Urinary bladder (tissue), 4 donors: ENCODE results near the gene PLEKHA5. TPM values are rescaled to one million over a fixed set of nuclear protein-coding genes. Genes with fewer than 3 reads are reported as not detected.

Experiments
- DNase-seq: peaks from one replicate; pipeline ENCODE4 v3.0.0-alpha.2; 2015; ENCODE audit errors: extremely low spot score
- H3K27ac ChIP-seq: one replicate; pipeline ENCODE4 v1.5.1; 2013; ENCODE audit warnings: low read depth, mild to moderate bottlenecking, moderate library complexity
- H3K36me3 ChIP-seq: one replicate; pipeline ENCODE4 v1.6.1; 2013; ENCODE audit warnings: mild to moderate bottlenecking, moderate library complexity; ENCODE audit not compliant: insufficient read depth
- H3K4me1 ChIP-seq: one replicate; pipeline ENCODE4 v1.6.1; 2013; ENCODE audit warnings: mild to moderate bottlenecking, moderate library complexity; ENCODE audit not compliant: insufficient read depth
- H3K4me3 ChIP-seq: one replicate; pipeline ENCODE4 v1.5.1; 2013; ENCODE audit warnings: low read depth, low read length
- WGBS: extraction: QIAGEN DNeasy Blood & Tissue Kit; methylation state at CpG from one replicate; pipeline ENCODE4 v1.1.7; 2013; 5-methylcytosine and 5-hydroxymethylcytosine counted together
- polyA plus RNA-seq: library from polyadenylated mRNA; stranded (reverse); fragments of 200-250 nt; gene quantifications from one replicate; pipeline ENCODE4 v1.2.3, GENCODE V29; 2013
- total RNA-seq: library from RNA; depleted of rRNA; stranded (reverse); fragments of >200 nt; gene quantifications from one replicate; pipeline ENCODE4 v1.2.3, GENCODE V29; 2014
- donor health status: healthy with polysubstance abuse.
- donor health status: healthy.

PLEKHA5 gene
- total and polyA plus RNA-seq, 2 donors, result 31.0 to 193 TPM

DNA sequence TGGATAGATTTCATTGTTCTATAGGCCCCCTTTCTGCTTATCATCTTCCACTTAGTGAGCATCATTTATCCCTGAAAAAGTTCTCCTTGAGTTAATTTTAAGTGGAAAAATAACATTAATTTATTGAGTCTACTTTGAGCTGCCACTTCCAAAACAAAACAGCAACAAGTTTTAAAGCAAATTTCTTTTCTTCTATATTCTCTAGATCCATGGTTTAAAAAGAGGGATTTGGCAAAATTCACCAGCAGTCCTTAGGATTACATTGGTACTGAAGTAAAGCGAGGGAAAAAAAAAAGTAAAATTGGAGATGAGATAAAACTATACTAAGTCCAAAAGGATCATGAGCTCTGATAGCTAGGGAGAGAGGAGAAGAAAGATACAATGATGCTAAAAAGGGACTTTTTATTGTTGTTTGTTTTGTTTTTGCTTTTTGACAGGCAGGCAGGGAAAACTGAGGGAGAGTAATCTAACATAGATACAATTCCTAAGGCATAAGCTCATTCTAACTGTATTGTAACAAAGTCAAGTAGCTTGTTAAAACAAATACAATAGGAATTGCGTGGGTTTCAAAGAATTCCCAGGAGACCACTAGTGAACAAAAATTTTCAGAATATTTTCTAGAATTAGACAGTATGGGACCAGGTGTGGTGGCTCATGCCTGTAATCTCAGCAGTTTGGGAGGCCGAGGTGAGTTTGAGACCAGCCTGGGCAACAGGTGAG, 19.2 kb upstream of the PLEKHA5 start:
- 89% methylated on average over 3 of the region's 3 CpGs for WGBS
- Histone ChIP-seq H3K4me3 (no peak overlapping the region), H3K27ac (no peak overlapping the region), H3K4me1 (no peaks in the 10 kb centered on the region), H3K36me3 (no peaks in the 10 kb centered on the region)
- DNase-seq, result no peak

DNA sequence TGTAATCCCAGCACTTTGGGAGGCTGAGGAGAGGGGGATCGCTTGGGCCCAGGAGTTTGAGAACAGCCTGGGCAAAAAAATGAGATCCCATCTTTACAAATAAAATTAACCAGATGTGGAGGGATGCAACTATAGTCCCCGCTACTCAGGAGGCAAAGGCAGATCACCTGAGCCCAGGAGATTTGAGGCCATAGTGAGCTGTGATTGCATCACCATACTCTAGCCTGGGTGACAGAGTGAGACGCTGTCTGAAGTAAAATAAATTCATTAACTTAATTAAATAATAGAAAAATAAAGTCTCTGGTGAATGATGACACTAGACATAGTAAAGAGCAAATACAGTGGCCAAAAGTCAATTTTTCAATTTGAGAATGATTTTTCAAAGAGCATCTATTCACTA, 16.1 kb upstream of the PLEKHA5 start:
- no peak overlapping the region for H3K4me3 ChIP-seq
- WGBS, result 98% methylated on average over 3 of the region's 3 CpGs
- DNase-seq, result no peak
- H3K4me1 ChIP-seq, result no peaks in the 10 kb centered on the region
- H3K36me3 ChIP-seq, result no peaks in the 10 kb centered on the region
- no peak overlapping the region for H3K27ac ChIP-seq

DNA sequence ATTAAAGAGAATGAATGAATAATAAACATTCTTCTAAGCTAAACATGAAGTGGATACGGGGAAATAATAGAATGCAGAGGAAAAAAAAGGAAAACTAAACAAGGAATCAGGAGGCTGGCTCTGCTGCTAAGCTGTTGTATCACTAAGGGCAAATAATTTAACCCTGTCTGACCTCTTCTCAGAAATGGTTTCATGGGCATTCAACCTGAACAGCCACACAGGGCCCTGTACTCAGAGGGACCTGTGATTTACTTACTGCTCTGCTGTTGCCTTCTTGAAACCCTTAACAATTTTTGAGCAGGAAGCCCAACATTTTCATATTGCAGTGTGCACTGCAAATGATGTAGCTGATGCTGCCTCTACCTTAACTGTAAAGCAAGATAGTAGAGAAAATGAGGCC, 14.2 kb upstream of the PLEKHA5 start:
- H3K4me3 ChIP-seq, result no peak overlapping the region
- WGBS, result 84% methylated on average over 1 of the region's 1 CpG
- H3K36me3 ChIP-seq, result no peaks in the 10 kb centered on the region
- H3K27ac ChIP-seq, result no peak overlapping the region
- H3K4me1 ChIP-seq, result no peaks in the 10 kb centered on the region
- no peak for DNase-seq

- 95% methylated on average over 3 of the region's 3 CpGs for WGBS
- H3K27ac ChIP-seq, result no peak overlapping the region
Observed at GRCh38 chr12:19119440-19119839, 10.1 kb upstream of the PLEKHA5 start.

GRCh38 chr12:19120795-19121194, 8.7 kb upstream of the PLEKHA5 start:
- Histone ChIP-seq H3K27ac (no peak overlapping the region), H3K36me3 (no peaks in the 10 kb centered on the region), H3K4me3 (no peak overlapping the region), H3K4me1 (no peaks in the 10 kb centered on the region)
- DNase-seq, result no peak
- WGBS, result 50% methylated on average over 3 of the region's 3 CpGs

More at GRCh38 chr12:19119440-19119839, 10.1 kb upstream of the PLEKHA5 start:
- Histone ChIP-seq H3K4me1 (no peaks in the 10 kb centered on the region), H3K36me3 (no peaks in the 10 kb centered on the region), H3K4me3 (no peak overlapping the region)
- DNase-seq, result no peak

GRCh38 chr12:19121449-19122018, 8.0 kb upstream of the PLEKHA5 start:
- no peak overlapping the region for H3K27ac ChIP-seq
- DNase-seq, result no peak
- 68% methylated on average over 1 of the region's 1 CpG for WGBS

GRCh38 chr12:19125325-19125724, 4.2 kb upstream of the PLEKHA5 start:
- no peak for DNase-seq
- no peak overlapping the region for H3K27ac ChIP-seq
- H3K4me3 ChIP-seq, result no peak overlapping the region
- 93% methylated on average over 5 of the region's 5 CpGs for WGBS
- H3K36me3 ChIP-seq, result no peaks in the 10 kb centered on the region
- no peaks in the 10 kb centered on the region for H3K4me1 ChIP-seq

More at GRCh38 chr12:19121449-19122018, 8.0 kb upstream of the PLEKHA5 start:
- Histone ChIP-seq H3K4me1 (no peaks in the 10 kb centered on the region), H3K4me3 (no peak overlapping the region), H3K36me3 (no peaks in the 10 kb centered on the region)

- Histone ChIP-seq H3K27ac (no peak overlapping the region), H3K36me3 (no peaks in the 10 kb centered on the region), H3K4me3 (no peak overlapping the region), H3K4me1 (no peaks in the 10 kb centered on the region)
- no peak for DNase-seq
Observed at GRCh38 chr12:19127270-19127669, 2.3 kb upstream of the PLEKHA5 start.

- Histone ChIP-seq H3K27ac (no peak overlapping the region), H3K4me1 (no peaks in the 10 kb centered on the region), H3K36me3 (no peaks in the 10 kb centered on the region), H3K4me3 (no peak overlapping the region)
- WGBS, result 78% methylated on average over 2 of the region's 2 CpGs
- DNase-seq, result no peak
Observed at GRCh38 chr12:19128485-19128884, 1.0 kb upstream of the PLEKHA5 start.

- no peaks in the 10 kb centered on the region for H3K4me1 ChIP-seq
- 2% methylated on average over 12 of the region's 12 CpGs for WGBS
- H3K27ac ChIP-seq, result peak overlapping the region; percentile 64
- peak; percentile 63 for DNase-seq
- peak overlapping the region; percentile 99 for H3K4me3 ChIP-seq
- H3K36me3 ChIP-seq, result no peaks in the 10 kb centered on the region
Observed at GRCh38 chr12:19129122-19129485, 429 bp upstream of the PLEKHA5 start.

DNA sequence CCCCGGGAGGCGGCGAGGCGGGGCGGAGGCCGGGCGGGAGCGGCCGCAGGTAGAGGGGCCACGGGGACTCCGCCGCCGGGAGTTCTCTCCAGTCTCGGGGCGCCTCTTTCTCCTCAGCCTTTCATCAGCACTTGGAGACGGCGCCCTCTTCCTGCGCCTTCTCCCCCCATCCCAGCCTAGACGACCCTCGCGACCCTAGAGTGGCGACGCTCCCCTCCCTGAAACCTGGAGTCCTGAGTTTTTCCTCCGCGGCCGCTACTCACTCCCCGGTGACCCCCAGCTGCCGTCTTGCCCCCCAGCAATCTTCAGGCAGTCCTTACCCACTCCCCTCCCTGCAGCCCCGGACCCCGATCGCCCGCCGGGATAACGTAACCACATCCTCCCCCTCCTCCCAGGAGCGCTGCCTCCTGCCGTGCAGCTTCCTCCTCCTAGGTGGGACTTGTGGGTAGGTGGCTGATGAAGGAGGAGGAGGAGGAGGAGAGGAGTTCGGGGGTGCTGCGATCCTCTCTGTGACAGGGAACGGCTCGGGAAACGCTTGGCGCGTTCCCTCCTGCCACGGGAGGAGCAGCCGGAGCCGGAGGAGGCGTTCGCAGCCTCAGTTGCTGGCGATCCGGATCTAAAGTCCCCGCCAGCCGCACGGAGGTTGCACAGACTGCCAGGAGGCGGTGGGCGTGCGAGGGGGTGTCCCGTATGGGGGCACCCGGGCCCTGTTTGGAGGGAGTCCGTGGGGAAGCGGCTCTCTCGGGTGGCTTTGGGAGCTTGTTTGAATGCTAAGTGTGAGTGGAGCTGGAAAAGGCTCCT, 891 bp downstream of the PLEKHA5 start:
- Histone ChIP-seq H3K36me3 (no peaks in the 10 kb centered on the region), H3K27ac (peak overlapping the region; percentile 82), H3K4me1 (no peaks in the 10 kb centered on the region), H3K4me3 (peak overlapping the region; percentile 99)
- DNase-seq, result no peak
- under 1% methylated on average over 61 of the region's 61 CpGs for WGBS

DNA sequence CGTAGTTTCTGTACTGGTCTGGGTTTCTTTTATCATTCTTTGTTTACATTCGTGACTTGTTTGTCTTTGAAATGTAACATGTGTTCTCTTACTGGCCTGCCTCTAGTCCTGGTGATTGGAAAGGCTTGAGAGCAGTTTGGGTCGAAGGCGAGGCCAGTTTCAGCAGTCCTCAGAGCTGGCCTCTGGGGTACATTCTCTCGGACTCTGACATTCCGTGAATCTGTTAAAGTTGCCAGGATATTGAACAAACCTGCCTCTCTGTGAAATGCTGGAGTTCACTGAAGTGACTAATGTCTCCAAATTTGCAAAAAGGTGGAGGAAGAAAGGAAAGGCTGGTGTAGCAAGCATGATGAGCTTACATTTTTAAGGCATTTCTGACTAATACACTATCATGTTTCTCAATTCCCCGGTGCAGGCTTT, 1.5 kb downstream of the PLEKHA5 start:
- peak overlapping the region; percentile 82 for H3K27ac ChIP-seq
- DNase-seq, result peak; percentile 26
- WGBS, result 4% methylated on average over 7 of the region's 7 CpGs
- no peaks in the 10 kb centered on the region for H3K4me1 ChIP-seq
- peak overlapping the region; percentile 99 for H3K4me3 ChIP-seq
- no peaks in the 10 kb centered on the region for H3K36me3 ChIP-seq

DNA sequence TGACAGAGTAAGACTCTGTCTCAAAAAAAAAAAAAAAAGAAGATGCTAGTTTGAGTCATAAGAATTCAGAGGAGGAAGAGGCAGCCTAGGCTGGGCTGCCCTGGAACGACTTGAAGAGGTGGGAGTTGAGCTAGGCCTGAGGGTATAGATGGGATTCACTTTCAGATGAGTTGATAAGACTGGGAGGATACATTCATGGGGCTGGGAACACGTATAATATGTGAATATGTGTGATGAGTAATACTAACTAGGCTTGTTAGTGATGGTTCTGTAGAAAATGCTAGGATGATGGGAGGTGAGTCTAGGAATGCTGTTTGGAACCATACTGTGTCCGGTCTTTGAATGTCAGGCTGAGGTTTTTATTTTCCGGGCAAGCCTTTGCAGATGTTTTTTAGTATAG, 9.0 kb downstream of the PLEKHA5 start:
- 88% methylated on average over 4 of the region's 4 CpGs for WGBS
- Histone ChIP-seq H3K4me1 (no peaks in the 10 kb centered on the region), H3K4me3 (no peak overlapping the region), H3K36me3 (no peaks in the 10 kb centered on the region), H3K27ac (no peak overlapping the region)
- no peak for DNase-seq

DNA sequence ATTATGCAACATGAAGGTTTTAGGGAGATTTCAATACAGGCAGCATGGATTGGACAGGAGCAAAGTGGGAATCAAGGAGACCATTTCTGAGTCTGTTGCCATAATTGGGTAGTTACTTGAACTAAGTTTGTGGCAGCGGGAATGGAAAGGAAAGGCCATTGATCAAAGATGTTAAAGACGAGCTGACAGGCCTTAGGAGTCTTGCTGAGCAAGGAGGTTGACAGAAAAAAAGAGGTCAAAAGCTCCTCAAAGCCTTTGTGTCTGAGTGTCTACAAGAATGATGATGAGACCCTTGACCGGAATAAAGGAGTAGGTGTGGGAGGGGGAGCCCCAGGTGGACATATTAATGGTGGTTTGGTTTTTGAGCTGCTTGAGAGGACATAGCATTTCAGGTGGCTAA, 9.4 kb downstream of the PLEKHA5 start:
- WGBS, result 96% methylated on average over 3 of the region's 3 CpGs
- no peaks in the 10 kb centered on the region for H3K4me1 ChIP-seq
- DNase-seq, result no peak

More for the DNA sequence above, 9.4 kb downstream of the PLEKHA5 start:
- Histone ChIP-seq H3K4me3 (no peak overlapping the region), H3K27ac (no peak overlapping the region), H3K36me3 (no peaks in the 10 kb centered on the region)
